Endothelial cell of umbilical vein (primary cell): ENCODE data around the gene TOP2B. TPM values are rescaled to one million over a fixed set of nuclear protein-coding genes. Genes with fewer than 3 reads are reported as not detected.

Experiments
- BruUV-seq: library from RNA; stranded (reverse); fragments of 400-500 nt; replicated peaks from 2 replicates; lab custom pipeline; 2021; lab: Mats Ljungman, UMichigan
- CTCF ChIA-PET: fragments of 300-600, 350-600 bp; sonication (Branson Sonifier 250); formaldehyde crosslinking; loops from one replicate; lab custom pipeline; 2021; ENCODE audit warnings: antibody characterized with exemption, inconsistent platforms; lab: Charles Lee
- POLR2A ChIA-PET: fragments of 300-600, 350-600 bp; sonication (Branson Sonifier 250); formaldehyde crosslinking; loops from one replicate; lab custom pipeline; 2021; ENCODE audit warnings: antibody characterized with exemption, inconsistent platforms; lab: Charles Lee
- DNase-seq: peaks from one replicate; pipeline ENCODE4 v3.0.0-alpha.2; 2011; ENCODE audit warnings: low read depth, low spot score
- FAIRE-seq: peaks from 2 replicates; lab custom pipeline; 2011; peaks lifted over from hg19 to GRCh38; lab: Jason Lieb, UNC
- H2AFZ ChIP-seq: 2 replicates; pipeline ENCODE4 v1.6.0; 2012; ENCODE audit warnings: low read depth, low read length, control low read depth, inconsistent platforms
- H3K27ac ChIP-seq: 2 replicates; pipeline ENCODE4 v1.5.1; 2011; ENCODE audit warnings: low read depth, mild to moderate bottlenecking, control low read depth, low read length, moderate library complexity; ENCODE audit not compliant: insufficient read depth
- H3K27me3 ChIP-seq, 2 experiments: 2 replicates each; pipeline versions ENCODE4 v1.6.0 to v1.6.1; 2011; ENCODE audit warnings: low read length in 2 of 2, mixed read lengths in 1 of 2; ENCODE audit not compliant: control insufficient read depth in 2 of 2, insufficient read depth in 2 of 2
- H3K36me3 ChIP-seq, 2 experiments: 2 replicates in 1 of 2; 3 replicates in 1 of 2; pipeline ENCODE4 v1.5.1; 2011; ENCODE audit warnings: low read length in 2 of 2, mild to moderate bottlenecking in 1 of 2, moderate library complexity in 1 of 2; ENCODE audit not compliant: control insufficient read depth in 2 of 2, insufficient read depth in 2 of 2; ENCODE audit errors: extremely low read depth in 1 of 2
- H3K4me1 ChIP-seq: 3 replicates; pipeline ENCODE4 v1.5.1; 2011; ENCODE audit warnings: mild to moderate bottlenecking, low read length; ENCODE audit not compliant: control insufficient read depth, insufficient read depth; ENCODE audit errors: extremely low read depth
- H3K4me2 ChIP-seq: 2 replicates; pipeline ENCODE4 v1.6.1; 2011; ENCODE audit warnings: low read length, control low read depth, mixed read lengths; ENCODE audit not compliant: insufficient read depth
- H3K4me3 ChIP-seq, 3 experiments: fragments of 200-600 bp in 1 of 3; sonication (generic), shearing (Covaris generic) in 1 of 3; replicated peaks in 1 of 3; 2 replicates each; pipeline ENCODE4 v1.5.1; 2011 to 2016; ENCODE audit warnings: control low read depth in 3 of 3, low read length in 3 of 3, mild to moderate bottlenecking in 2 of 3, inconsistent platforms in 1 of 3, low read depth in 1 of 3, moderate library complexity in 1 of 3; ENCODE audit not compliant: insufficient read depth in 1 of 3
- H3K79me2 ChIP-seq: 2 replicates; pipeline ENCODE4 v1.6.0; 2012; ENCODE audit warnings: low read length, inconsistent platforms; ENCODE audit not compliant: control insufficient read depth, insufficient read depth
- H3K9ac ChIP-seq: replicated peaks from 2 replicates; pipeline ENCODE3; 2011; ENCODE audit warnings: low read length, control low read depth; ENCODE audit not compliant: insufficient read depth; ENCODE audit errors: extremely low read depth
- H3K9me1 ChIP-seq: replicated peaks from 3 replicates; pipeline ENCODE4 v1.6.0; 2011; ENCODE audit warnings: mild to moderate bottlenecking, low read length; ENCODE audit not compliant: control insufficient read depth, insufficient read depth; ENCODE audit errors: extremely low read depth
- H3K9me3 ChIP-seq: replicated peaks from 2 replicates; pipeline ENCODE4 v1.5.1; 2012; ENCODE audit warnings: low read length, inconsistent platforms; ENCODE audit not compliant: control insufficient read depth, insufficient read depth
- H4K20me1 ChIP-seq: replicated peaks from 2 replicates; pipeline ENCODE3; 2011; ENCODE audit warnings: mild to moderate bottlenecking, low read length; ENCODE audit not compliant: control insufficient read depth, insufficient read depth; ENCODE audit errors: extremely low read depth
- CTCF ChIP-seq, 2 donors: IDR thresholded peaks; 1 replicate in 1 of 2; 2 replicates in 1 of 2; pipeline ENCODE4 v1.5.1; 2011; ENCODE audit warnings: low read length in 2 of 2, mild to moderate bottlenecking in 2 of 2, moderate library complexity in 2 of 2, control low read depth in 1 of 2, inconsistent platforms in 1 of 2, low read depth in 1 of 2; ENCODE audit not compliant: insufficient read depth in 1 of 2; ENCODE audit errors: extremely low read depth in 1 of 2
- EZH2 ChIP-seq: IDR thresholded peaks from 2 replicates; pipeline ENCODE4 v1.6.1; 2012; ENCODE audit warnings: borderline replicate concordance, low read depth, mild to moderate bottlenecking, moderate library complexity, low read length, inconsistent platforms; ENCODE audit not compliant: severe bottlenecking
- FOS ChIP-seq: IDR thresholded peaks from 2 replicates; pipeline ENCODE4 v1.6.1; 2011; ENCODE audit warnings: mild to moderate bottlenecking, low read length, moderate library complexity, borderline replicate concordance; ENCODE audit not compliant: insufficient read depth
- GATA2 ChIP-seq: IDR thresholded peaks from 2 replicates; pipeline ENCODE4 v1.7.0; 2011; ENCODE audit warnings: low read depth, mild to moderate bottlenecking, moderate library complexity, mixed read lengths, low read length; ENCODE audit not compliant: insufficient read length, insufficient read depth
- JUN ChIP-seq: IDR thresholded peaks from 2 replicates; pipeline ENCODE4 v1.6.1; 2011; ENCODE audit warnings: borderline replicate concordance, low read depth; ENCODE audit not compliant: insufficient read length, insufficient read depth
- MAX ChIP-seq: IDR thresholded peaks from 2 replicates; pipeline ENCODE4 v1.6.1; 2011; ENCODE audit not compliant: insufficient read depth, insufficient read length
- MYC ChIP-seq: IDR thresholded peaks from one replicate; pipeline ENCODE4 v1.6.1; 2011; ENCODE audit warnings: mild to moderate bottlenecking, low read depth, low read length
- POLR2A ChIP-seq: IDR thresholded peaks from 2 replicates; pipeline ENCODE4 v1.6.1; 2012; ENCODE audit warnings: low read depth, mild to moderate bottlenecking, control low read depth, low read length
- POLR2AphosphoS5 ChIP-seq: IDR thresholded peaks from 2 replicates; pipeline ENCODE4 v1.6.1; 2012; ENCODE audit warnings: low read depth, mild to moderate bottlenecking, control low read depth, low read length, moderate library complexity; ENCODE audit not compliant: insufficient read depth
- dilution Hi-C: fragments of 300-500 bp; cut with MboI; formaldehyde crosslinking; loops from one replicate; pipeline ENCODE4 v1.15.0; 2019; ENCODE audit warnings: low sequenced_read_pairs; ENCODE audit not compliant: extremely low pct_ligation_motif_present
- intact Hi-C: fragments of 100-400 bp; cut with micrococcal nuclease; formaldehyde crosslinking; loops from one replicate; pipeline ENCODE4 v1.10.0; 2022
- polyA plus RNA-seq, 4 experiments: library from polyadenylated mRNA; depleted of rRNA in 3 of 4; stranded (reverse) in 3 of 4; unstranded in 1 of 4; fragments of >200 nt; gene quantifications; 2 replicates each; pipeline versions ENCODE4 v1.2.1 to v1.2.3, GENCODE V29; 2011 to 2012; ENCODE audit warnings: missing spikeins in 1 of 4
- total RNA-seq: library from RNA; stranded (reverse); gene quantifications from 2 replicates; pipeline ENCODE4 v1.2.3, GENCODE V29; 2021

Gene TOP2B
- total and polyA plus RNA-seq, 2 donors (not counting 3 experiments of a cell fraction or from before 2014, with no cell fraction given): 20.4 to 98.9 TPM

GRCh38 chr3:25693238-25693637 lies 28.5 kb upstream of the TOP2B start:
- DNase-seq (no peak), FAIRE-seq (no peak)
- no peaks in the 10 kb centered on the region for H3K9me1 ChIP-seq
- intact Hi-C loops (no loop called here), dilution Hi-C loops (no loop called here)
- TF ChIP-seq CTCF (IDR thresholded peaks at IDR 0.05; ENCODE audit: extremely low read depth in 1 of 2, insufficient read depth in 1 of 2, low read depth in 1 of 2, low read length in 2 of 2) (no peak), POLR2A (no peak), FOS (no peak), MYC (no peak), GATA2 (no peak), EZH2 (no peak), POLR2AphosphoS5 (no peak), JUN (no peak), MAX (no peak)
- no TSS peak for BruUV-seq
- H3K4me2 ChIP-seq: no peak overlapping the region
- peaks cover 17% of the 10 kb centered on the region for H3K4me1 ChIP-seq
- H3K27ac ChIP-seq: no peak overlapping the region
- H2AFZ ChIP-seq: no peak overlapping the region
- no peaks in the 10 kb centered on the region for H4K20me1 ChIP-seq
- no peaks in the 10 kb centered on the region for H3K79me2 ChIP-seq
- POLR2A ChIA-PET: no interaction called here
- CTCF ChIA-PET: no interaction called here
- no peak overlapping the region for H3K9ac ChIP-seq
- H3K27me3 ChIP-seq: peaks cover 0 to 4% of the 10 kb centered on the region in 2 experiments
- no peaks in the 10 kb centered on the region for H3K9me3 ChIP-seq
- no peak overlapping the region for H3K4me3 ChIP-seq
- H3K36me3 ChIP-seq: no peaks in the 10 kb centered on the region
